ENCODE results near the gene ASF1B.

Gene ASF1B

DNA sequence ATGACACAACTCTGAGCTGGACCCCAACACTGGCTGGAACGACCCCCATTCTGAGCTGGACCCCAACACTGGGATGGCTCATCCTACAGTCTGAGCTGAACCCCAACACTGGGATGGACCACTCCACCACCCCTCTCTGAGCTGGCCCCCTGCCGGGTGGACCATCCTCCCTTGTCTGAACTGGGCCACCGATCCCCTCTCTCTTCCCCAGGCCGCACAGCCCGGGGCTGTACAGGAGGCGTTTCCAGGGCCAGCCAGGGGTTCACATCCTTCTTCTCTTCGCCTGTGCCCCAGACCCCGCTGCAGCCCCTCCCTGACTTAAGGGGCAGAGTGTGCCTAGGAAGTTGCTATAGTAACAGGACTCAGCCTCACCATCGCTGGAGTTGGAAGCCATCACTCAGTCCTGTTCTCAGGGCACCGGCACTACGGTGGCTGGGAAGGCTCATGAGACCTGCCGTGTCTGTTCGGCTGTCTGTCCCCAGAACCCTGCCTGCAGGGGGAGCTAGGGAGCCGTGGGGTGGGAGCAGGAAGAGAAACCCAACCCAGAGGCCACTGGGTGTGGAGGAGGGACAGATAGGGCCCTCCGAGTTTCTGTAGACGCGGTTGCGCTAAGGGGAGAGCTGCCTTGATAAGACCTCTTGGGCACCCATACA, 22.5 kb downstream of the ASF1B start:
- Histone ChIP-seq H3K4me1 (ENCODE audit: insufficient read depth, low read length) (peaks cover 12% of the 10 kb centered on the region; the same call in 1 of the 2 replicates), H3K4me3 (ENCODE audit: low read length) (no peak overlapping the region)

DNA sequence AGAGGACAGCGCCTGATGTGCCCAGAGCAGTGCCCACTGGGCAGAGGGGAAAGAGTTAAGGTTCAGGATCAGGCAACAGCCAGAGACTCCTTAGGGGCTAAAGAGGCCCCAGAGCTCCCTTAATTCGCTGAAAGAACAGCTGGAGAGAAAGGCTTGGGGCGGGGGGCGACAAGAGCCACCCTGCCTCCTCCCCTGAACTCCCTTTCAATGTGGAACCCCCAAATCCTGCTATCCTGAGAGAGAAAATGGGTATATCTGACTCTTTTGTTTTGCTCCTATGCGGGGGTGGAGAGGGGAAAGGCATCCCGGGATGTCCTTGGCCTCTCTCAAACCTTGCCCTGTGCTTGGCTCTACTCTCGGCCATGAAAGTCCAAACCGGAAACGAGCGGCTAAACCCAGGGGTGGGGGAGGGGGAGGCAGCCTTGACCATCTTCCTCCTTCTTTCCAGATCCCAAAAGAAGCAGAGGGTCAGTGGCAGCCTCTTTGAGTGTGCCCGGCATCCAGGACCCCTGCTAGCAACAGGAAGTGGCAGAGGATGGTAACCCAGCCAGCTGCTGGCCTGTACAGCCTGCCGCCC, 23.5 kb downstream of the ASF1B start:
- Histone ChIP-seq H3K27ac (ENCODE audit: low read length) (no peak overlapping the region), H3K4me3 (ENCODE audit: low read length) (no peak overlapping the region), H3K9ac (ENCODE audit: low read depth, low read length) (peak overlapping the region; percentile 20; the same call in 1 of the 2 replicates)

More for the DNA sequence above, 22.5 kb downstream of the ASF1B start:
- Histone ChIP-seq H3K27ac (ENCODE audit: low read length) (no peak overlapping the region), H3K36me3 (ENCODE audit: insufficient read depth, low read depth, low read length) (no peaks in the 10 kb centered on the region), H3K9ac (ENCODE audit: low read depth, low read length) (no peak overlapping the region; the same call in 1 of the 2 replicates), H3K27me3 (ENCODE audit: insufficient read depth, low read length) (no peaks in the 10 kb centered on the region), H3K9me3 (ENCODE audit: insufficient read depth, low read depth, low read length) (no peaks in the 10 kb centered on the region)

DNA sequence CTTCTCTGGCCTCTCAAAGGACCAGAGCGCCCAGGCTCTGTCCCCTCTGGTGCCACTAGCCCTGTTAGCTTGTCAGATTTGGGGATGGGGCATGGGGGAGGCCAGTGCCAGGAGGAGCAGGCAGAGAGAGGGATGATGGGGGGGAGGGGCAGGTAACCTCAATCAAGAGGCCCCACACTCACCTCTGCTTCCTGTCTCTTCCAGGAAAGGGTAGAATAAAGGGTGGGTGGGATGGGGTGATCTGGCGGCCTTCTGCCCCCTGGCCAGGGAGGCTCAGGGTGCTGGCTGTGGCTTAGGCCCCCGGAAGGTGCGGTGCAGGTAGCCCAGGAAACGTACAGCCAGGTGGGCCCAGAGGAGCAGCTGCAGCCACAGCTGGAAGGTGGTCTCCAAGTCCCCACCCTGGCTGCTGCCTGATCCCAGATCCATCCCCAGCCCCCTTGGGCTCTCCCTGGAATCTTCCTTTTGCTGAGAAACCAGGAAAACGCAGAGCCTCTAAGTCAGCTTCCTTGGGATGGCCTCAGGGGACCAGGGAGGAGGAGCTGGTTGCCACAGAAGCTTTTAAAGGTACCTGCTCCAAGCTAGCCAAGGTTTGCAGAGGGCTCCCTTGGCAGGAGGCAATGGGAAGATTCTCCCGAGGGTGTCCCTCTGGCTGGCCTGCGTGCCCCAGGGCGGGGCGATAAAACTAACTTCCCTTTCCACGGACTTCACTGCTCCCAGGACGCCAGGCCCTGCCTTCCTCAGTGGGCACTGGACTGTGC, 24.2 kb downstream of the ASF1B start:
- H3K4me1 ChIP-seq (ENCODE audit: insufficient read depth, low read length) = peaks cover 7% of the 10 kb centered on the region; the same call in 1 of the 2 replicates
- H3K27ac ChIP-seq (ENCODE audit: low read length) = no peak overlapping the region
- peak overlapping the region; percentile 20; the same call in 1 of the 2 replicates for H3K9ac ChIP-seq (ENCODE audit: low read depth, low read length)
- H3K4me3 ChIP-seq (ENCODE audit: low read length) = no peak overlapping the region
- H3K27me3 ChIP-seq (ENCODE audit: insufficient read depth, low read length) = no peaks in the 10 kb centered on the region
- H3K9me3 ChIP-seq (ENCODE audit: insufficient read depth, low read depth, low read length) = no peaks in the 10 kb centered on the region
- no peaks in the 10 kb centered on the region for H3K36me3 ChIP-seq (ENCODE audit: insufficient read depth, low read depth, low read length)

More for the DNA sequence above, 23.5 kb downstream of the ASF1B start:
- Histone ChIP-seq H3K9me3 (ENCODE audit: insufficient read depth, low read depth, low read length) (no peaks in the 10 kb centered on the region), H3K27me3 (ENCODE audit: insufficient read depth, low read length) (no peaks in the 10 kb centered on the region), H3K4me1 (ENCODE audit: insufficient read depth, low read length) (peaks cover 7% of the 10 kb centered on the region; the same call in 1 of the 2 replicates), H3K36me3 (ENCODE audit: insufficient read depth, low read depth, low read length) (no peaks in the 10 kb centered on the region)

DNA sequence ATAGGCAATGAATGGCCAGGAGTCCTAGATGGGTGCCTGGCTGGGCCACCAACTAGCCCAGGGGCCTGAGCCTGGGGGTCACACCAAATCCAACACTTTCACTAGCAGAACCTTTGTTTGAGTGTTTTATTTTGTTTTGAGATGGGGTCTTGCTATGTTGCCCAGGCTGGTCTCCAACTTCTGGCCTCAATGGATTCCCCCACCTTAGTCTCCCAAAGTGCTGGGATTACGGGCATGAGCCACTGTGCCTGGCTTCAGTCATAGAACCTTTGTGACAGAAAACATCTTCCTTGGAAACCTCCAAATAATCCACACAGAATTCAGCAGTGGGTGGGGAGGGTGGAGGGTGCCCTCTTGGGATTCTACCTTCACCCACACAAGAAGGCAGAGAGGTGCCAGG, 24.9 kb downstream of the ASF1B start:
- peaks cover 5% of the 10 kb centered on the region; the same call in 1 of the 2 replicates for H3K4me1 ChIP-seq (ENCODE audit: insufficient read depth, low read length)
- H3K36me3 ChIP-seq (ENCODE audit: insufficient read depth, low read depth, low read length) = no peaks in the 10 kb centered on the region
- H3K9me3 ChIP-seq (ENCODE audit: insufficient read depth, low read depth, low read length) = no peaks in the 10 kb centered on the region
- no peaks in the 10 kb centered on the region for H3K27me3 ChIP-seq (ENCODE audit: insufficient read depth, low read length)
- H3K27ac ChIP-seq (ENCODE audit: low read length) = no peak overlapping the region
- no peak overlapping the region for H3K4me3 ChIP-seq (ENCODE audit: low read length)
- no peak overlapping the region for H3K9ac ChIP-seq (ENCODE audit: low read depth, low read length)

DNA sequence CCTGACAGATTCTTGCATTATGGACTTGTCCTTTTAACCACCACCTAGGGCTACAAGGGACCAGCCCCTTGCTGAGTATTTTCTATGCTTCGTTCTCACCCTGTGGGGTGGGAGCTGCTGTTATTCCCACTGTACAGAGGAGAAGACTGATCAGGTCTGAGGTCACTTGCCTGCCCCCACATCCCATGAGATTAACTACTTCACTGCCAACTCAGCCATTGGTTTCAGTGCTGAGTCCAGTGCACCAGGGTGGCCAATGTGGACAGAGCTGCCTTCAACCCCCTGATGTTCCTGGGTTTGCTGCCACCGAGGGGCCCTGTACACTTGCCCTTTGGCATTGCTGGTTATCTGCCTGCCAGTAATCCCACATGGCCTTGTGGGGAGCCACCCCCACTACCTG, 25.7 kb downstream of the ASF1B start:
- H3K36me3 ChIP-seq (ENCODE audit: insufficient read depth, low read depth, low read length) = no peaks in the 10 kb centered on the region
- no peak overlapping the region for H3K4me3 ChIP-seq (ENCODE audit: low read length)
- H3K27ac ChIP-seq (ENCODE audit: low read length) = no peak overlapping the region
- H3K27me3 ChIP-seq (ENCODE audit: insufficient read depth, low read length) = no peaks in the 10 kb centered on the region
- H3K9ac ChIP-seq (ENCODE audit: low read depth, low read length) = no peak overlapping the region
- H3K9me3 ChIP-seq (ENCODE audit: insufficient read depth, low read depth, low read length) = no peaks in the 10 kb centered on the region
- peaks cover 5% of the 10 kb centered on the region; the same call in 1 of the 2 replicates for H3K4me1 ChIP-seq (ENCODE audit: insufficient read depth, low read length)

DNA sequence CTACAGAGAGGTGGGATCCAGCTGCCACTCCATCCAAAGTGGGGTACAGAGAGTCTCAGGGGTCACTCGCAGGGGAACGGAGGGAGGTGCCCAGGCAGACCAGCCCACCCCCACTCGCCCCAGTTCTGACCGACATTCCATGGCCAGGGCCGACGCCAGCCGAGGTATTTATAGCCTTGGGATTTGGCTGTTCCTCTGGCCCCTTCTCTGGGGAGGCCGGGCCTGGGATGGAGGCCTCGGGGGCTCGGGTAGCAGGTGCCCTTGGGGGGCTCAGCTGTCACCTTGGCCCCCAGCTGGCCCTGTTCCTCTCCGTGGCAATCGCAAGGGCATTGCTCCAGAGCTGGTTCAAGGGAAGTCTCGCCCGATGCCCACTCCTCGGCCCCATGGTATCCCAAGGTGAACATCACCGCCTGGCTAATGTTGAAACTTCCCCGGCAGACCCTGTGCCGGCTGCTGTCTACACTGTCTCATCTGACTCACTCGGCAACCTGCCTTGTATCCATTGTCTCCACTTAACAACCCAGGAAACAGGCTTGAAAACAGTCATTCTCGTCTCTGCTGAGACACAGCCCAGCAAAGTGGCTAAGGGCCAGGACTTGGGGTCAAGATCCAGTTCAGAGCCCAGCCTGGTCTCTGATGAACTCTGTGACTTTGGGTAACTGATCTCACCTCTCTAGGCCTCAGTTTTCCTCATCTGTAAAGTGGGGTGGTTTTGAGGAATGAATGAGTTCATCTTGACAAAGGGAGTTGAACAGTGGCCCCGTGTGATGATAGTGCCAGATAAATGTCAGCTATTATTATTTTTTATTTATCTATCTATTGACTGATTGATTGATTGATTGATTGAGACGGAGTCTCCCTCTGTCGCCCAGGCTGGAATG, 28.6 kb downstream of the ASF1B start:
- Histone ChIP-seq H3K9ac (ENCODE audit: low read depth, low read length) (no peak overlapping the region), H3K27ac (ENCODE audit: low read length) (no peak overlapping the region), H3K36me3 (ENCODE audit: insufficient read depth, low read depth, low read length) (peaks cover 5% of the 10 kb centered on the region; the same call in 1 of the 2 replicates), H3K4me3 (ENCODE audit: low read length) (no peak overlapping the region), H3K27me3 (ENCODE audit: insufficient read depth, low read length) (no peaks in the 10 kb centered on the region), H3K4me1 (ENCODE audit: insufficient read depth, low read length) (no peaks in the 10 kb centered on the region; the same call in 1 of the 2 replicates), H3K9me3 (ENCODE audit: insufficient read depth, low read depth, low read length) (no peaks in the 10 kb centered on the region)

DNA sequence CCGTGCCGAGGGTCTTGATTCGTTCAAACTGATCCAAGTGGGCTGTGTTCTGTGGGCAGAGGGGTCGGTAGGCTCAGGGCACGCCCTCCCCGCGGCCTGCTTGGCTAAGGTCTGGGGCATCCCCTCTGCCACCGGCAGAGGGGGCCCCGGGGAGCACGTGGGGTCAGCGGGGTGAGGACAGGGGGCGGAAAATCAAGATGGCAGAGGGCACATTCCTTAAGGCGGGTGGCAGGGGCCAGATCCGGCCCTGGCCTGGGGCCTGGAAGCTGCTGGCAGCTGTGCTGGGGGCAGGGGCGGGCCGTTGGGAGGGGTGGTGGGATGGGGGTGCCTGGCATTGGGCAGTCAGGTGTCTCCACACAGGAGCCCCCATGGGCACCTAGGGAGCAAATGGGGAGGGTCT, 29.5 kb downstream of the ASF1B start:
- H3K27me3 ChIP-seq (ENCODE audit: insufficient read depth, low read length) = no peaks in the 10 kb centered on the region
- H3K27ac ChIP-seq (ENCODE audit: low read length) = no peak overlapping the region
- peaks cover 14% of the 10 kb centered on the region; the same call in 1 of the 2 replicates for H3K36me3 ChIP-seq (ENCODE audit: insufficient read depth, low read depth, low read length)
- H3K9ac ChIP-seq (ENCODE audit: low read depth, low read length) = no peak overlapping the region
- H3K4me3 ChIP-seq (ENCODE audit: low read length) = no peak overlapping the region
- H3K4me1 ChIP-seq (ENCODE audit: insufficient read depth, low read length) = no peaks in the 10 kb centered on the region
- H3K9me3 ChIP-seq (ENCODE audit: insufficient read depth, low read depth, low read length) = no peaks in the 10 kb centered on the region

DNA sequence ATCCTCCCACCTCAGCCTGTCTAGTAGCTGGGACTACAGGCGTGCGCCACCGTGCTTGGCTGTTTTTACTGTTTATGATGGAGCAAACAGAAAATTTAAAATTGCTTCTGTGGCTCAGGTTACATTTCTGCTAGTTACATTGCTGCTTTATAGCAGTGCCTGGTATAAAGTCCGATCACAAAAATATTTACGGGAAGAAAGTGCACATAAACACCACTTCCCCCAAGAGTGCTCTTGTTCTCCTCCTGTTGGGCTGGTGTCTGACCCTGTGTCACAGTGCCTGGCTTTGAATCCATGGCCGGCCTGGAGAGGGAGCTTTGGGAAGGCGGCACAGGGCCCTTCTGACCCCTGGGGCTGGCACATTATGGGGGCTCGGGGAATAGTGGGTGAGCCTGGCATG, 30.7 kb downstream of the ASF1B start:
- Histone ChIP-seq H3K4me3 (ENCODE audit: low read length) (no peak overlapping the region), H3K36me3 (ENCODE audit: insufficient read depth, low read depth, low read length) (peaks cover 16% of the 10 kb centered on the region; the same call in 1 of the 2 replicates), H3K9me3 (ENCODE audit: insufficient read depth, low read depth, low read length) (no peaks in the 10 kb centered on the region), H3K4me1 (ENCODE audit: insufficient read depth, low read length) (no peaks in the 10 kb centered on the region), H3K27ac (ENCODE audit: low read length) (no peak overlapping the region), H3K27me3 (ENCODE audit: insufficient read depth, low read length) (no peaks in the 10 kb centered on the region), H3K9ac (ENCODE audit: low read depth, low read length) (no peak overlapping the region)

DNA sequence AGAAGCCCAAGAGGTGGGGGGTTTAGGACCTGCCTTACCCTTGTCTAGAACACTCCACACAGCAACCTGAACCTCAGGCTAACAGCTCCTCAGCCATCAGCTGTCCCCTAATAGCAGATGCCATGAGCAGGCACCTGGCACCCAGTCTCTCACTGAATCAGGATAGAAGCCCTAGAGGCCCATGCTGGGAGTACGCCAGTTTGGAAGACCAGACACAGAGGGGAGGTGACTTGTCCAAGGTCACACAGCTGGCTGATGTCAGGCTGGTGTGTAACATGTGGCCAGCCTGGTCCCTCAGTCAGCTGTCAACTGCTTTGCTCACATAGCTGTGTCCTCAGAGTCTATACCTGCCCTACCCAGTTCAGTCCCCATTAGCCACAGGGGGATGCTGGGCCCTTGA, 33.1 kb downstream of the ASF1B start:
- H3K27me3 ChIP-seq (ENCODE audit: insufficient read depth, low read length) = no peaks in the 10 kb centered on the region
- H3K4me1 ChIP-seq (ENCODE audit: insufficient read depth, low read length) = no peaks in the 10 kb centered on the region
- no peak overlapping the region for H3K27ac ChIP-seq (ENCODE audit: low read length)
- H3K36me3 ChIP-seq (ENCODE audit: insufficient read depth, low read depth, low read length) = peaks cover 20% of the 10 kb centered on the region; the same call in 1 of the 2 replicates
- no peak overlapping the region for H3K4me3 ChIP-seq (ENCODE audit: low read length)
- no peaks in the 10 kb centered on the region for H3K9me3 ChIP-seq (ENCODE audit: insufficient read depth, low read depth, low read length)
- H3K9ac ChIP-seq (ENCODE audit: low read depth, low read length) = no peak overlapping the region

DNA sequence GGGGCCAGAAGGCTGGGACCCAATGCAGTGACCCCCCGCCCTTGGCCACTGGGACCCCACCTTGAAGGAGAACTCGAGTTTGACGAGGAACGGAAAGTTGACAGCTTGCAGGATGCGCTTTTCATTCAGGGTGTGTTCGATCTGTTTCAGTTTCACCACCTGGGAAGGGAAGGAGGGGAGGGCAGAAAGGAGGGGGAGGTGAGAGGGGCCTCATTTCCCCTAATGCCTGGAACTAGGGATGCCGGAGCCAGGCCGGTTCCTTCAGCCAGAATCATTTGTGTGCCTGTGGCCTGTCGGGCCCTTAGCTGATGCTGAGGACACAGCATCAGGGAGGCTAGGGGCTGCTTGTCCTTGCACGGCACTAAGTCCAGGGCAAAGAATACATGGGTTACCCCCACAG, 33.6 kb downstream of the ASF1B start:
- H3K27ac ChIP-seq (ENCODE audit: low read length) = no peak overlapping the region
- no peaks in the 10 kb centered on the region for H3K27me3 ChIP-seq (ENCODE audit: insufficient read depth, low read length)
- no peaks in the 10 kb centered on the region for H3K9me3 ChIP-seq (ENCODE audit: insufficient read depth, low read depth, low read length)
- no peak overlapping the region for H3K9ac ChIP-seq (ENCODE audit: low read depth, low read length)
- peaks cover 20% of the 10 kb centered on the region; the same call in 1 of the 2 replicates for H3K36me3 ChIP-seq (ENCODE audit: insufficient read depth, low read depth, low read length)
- no peak overlapping the region for H3K4me3 ChIP-seq (ENCODE audit: low read length)
- H3K4me1 ChIP-seq (ENCODE audit: insufficient read depth, low read length) = no peaks in the 10 kb centered on the region

DNA sequence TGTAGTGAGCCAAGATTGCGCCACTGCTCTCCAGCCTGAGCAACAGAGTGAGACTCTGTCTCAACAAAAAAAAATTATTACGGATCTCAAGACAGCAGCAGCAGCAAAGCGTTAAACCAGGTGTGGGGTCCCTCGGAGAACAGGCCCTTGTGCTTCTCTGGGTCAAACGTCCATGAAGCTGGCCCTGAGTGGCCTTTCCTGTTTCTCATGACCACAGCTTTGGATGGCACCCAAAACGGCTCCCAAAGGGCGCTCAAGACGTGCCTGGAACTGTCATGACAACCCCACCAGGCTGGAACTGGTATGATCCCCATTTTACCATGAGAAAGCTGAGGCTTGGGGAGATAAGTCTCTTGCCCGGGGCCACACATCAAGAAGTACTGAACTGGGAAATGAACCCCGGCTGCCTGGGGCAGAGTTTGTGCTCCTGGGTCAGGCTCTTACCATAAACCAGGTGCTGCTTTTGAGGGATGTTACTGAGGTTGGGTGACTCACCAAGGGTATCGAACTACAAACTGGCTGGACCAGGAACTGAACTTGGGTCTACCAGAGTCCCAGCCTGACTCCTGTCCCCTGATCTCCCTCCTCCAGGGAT, 34.2 kb downstream of the ASF1B start:
- no peak overlapping the region for H3K4me3 ChIP-seq (ENCODE audit: low read length)
- no peaks in the 10 kb centered on the region for H3K4me1 ChIP-seq (ENCODE audit: insufficient read depth, low read length)
- H3K27me3 ChIP-seq (ENCODE audit: insufficient read depth, low read length) = no peaks in the 10 kb centered on the region
- peaks cover 20% of the 10 kb centered on the region; the same call in 1 of the 2 replicates for H3K36me3 ChIP-seq (ENCODE audit: insufficient read depth, low read depth, low read length)
- H3K9me3 ChIP-seq (ENCODE audit: insufficient read depth, low read depth, low read length) = no peaks in the 10 kb centered on the region
- no peak overlapping the region for H3K27ac ChIP-seq (ENCODE audit: low read length)
- H3K9ac ChIP-seq (ENCODE audit: low read depth, low read length) = no peak overlapping the region

Measured in iPS-20b (cell line).